ENCODE data around the gene GRIK1.

GRIK1 gene

GRCh38 chr21:29640080-29640508 lies 299.7 kb downstream of the GRIK1 start:
- no peaks in the 10 kb centered on the region for H3K9me3 ChIP-seq (ENCODE audit: control insufficient read depth, low read length)
- no peaks in the 10 kb centered on the region for H3K36me3 ChIP-seq (ENCODE audit: control insufficient read depth, insufficient read depth, low read length, severe bottlenecking)
- DNase-seq (ENCODE audit: low read depth): peak; percentile 12
- H3K9ac ChIP-seq (ENCODE audit: low read length): no peak overlapping the region
- no peaks in the 10 kb centered on the region for H3K4me1 ChIP-seq (ENCODE audit: control insufficient read depth, insufficient read depth, low read length)
- H3K27me3 ChIP-seq (replicated peaks; ENCODE audit: control insufficient read depth, insufficient read depth, low read length): no peaks in the 10 kb centered on the region
- H3K4me3 ChIP-seq (ENCODE audit: low read length): no peak overlapping the region

- H3K4me3 ChIP-seq (ENCODE audit: low read length): no peak overlapping the region
- no peaks in the 10 kb centered on the region for H3K9me3 ChIP-seq (ENCODE audit: control insufficient read depth, low read length)
- H3K36me3 ChIP-seq (ENCODE audit: control insufficient read depth, insufficient read depth, low read length, severe bottlenecking): no peaks in the 10 kb centered on the region
- no peaks in the 10 kb centered on the region for H3K4me1 ChIP-seq (ENCODE audit: control insufficient read depth, insufficient read depth, low read length)
- H3K27me3 ChIP-seq (replicated peaks; ENCODE audit: control insufficient read depth, insufficient read depth, low read length): no peaks in the 10 kb centered on the region
- DNase-seq (ENCODE audit: low read depth): no peak
- H3K9ac ChIP-seq (ENCODE audit: low read length): no peak overlapping the region
Measured at GRCh38 chr21:29639366-29640079, 300.3 kb downstream of the GRIK1 start.

GRCh38 chr21:29638761-29639327 lies 301.0 kb downstream of the GRIK1 start:
- Histone ChIP-seq H3K27me3 (replicated peaks; ENCODE audit: control insufficient read depth, insufficient read depth, low read length) (no peaks in the 10 kb centered on the region), H3K36me3 (ENCODE audit: control insufficient read depth, insufficient read depth, low read length, severe bottlenecking) (no peaks in the 10 kb centered on the region), H3K9ac (ENCODE audit: low read length) (no peak overlapping the region), H3K4me3 (ENCODE audit: low read length) (no peak overlapping the region), H3K9me3 (ENCODE audit: control insufficient read depth, low read length) (no peaks in the 10 kb centered on the region), H3K4me1 (ENCODE audit: control insufficient read depth, insufficient read depth, low read length) (no peaks in the 10 kb centered on the region)
- no peak for DNase-seq (ENCODE audit: low read depth)

GRCh38 chr21:29638138-29638537 lies 301.7 kb downstream of the GRIK1 start:
- H3K9me3 ChIP-seq (ENCODE audit: control insufficient read depth, low read length): no peaks in the 10 kb centered on the region
- no peak overlapping the region for H3K4me3 ChIP-seq (ENCODE audit: low read length)
- H3K36me3 ChIP-seq (ENCODE audit: control insufficient read depth, insufficient read depth, low read length, severe bottlenecking): no peaks in the 10 kb centered on the region
- no peak for DNase-seq (ENCODE audit: low read depth)
- H3K9ac ChIP-seq (ENCODE audit: low read length): no peak overlapping the region
- H3K27me3 ChIP-seq (replicated peaks; ENCODE audit: control insufficient read depth, insufficient read depth, low read length): no peaks in the 10 kb centered on the region
- H3K4me1 ChIP-seq (ENCODE audit: control insufficient read depth, insufficient read depth, low read length): no peaks in the 10 kb centered on the region

- no peaks in the 10 kb centered on the region for H3K4me1 ChIP-seq (ENCODE audit: control insufficient read depth, insufficient read depth, low read length)
- H3K9me3 ChIP-seq (ENCODE audit: control insufficient read depth, low read length): no peaks in the 10 kb centered on the region
- no peak for DNase-seq (ENCODE audit: low read depth)
- H3K9ac ChIP-seq (ENCODE audit: low read length): no peak overlapping the region
- H3K27me3 ChIP-seq (replicated peaks; ENCODE audit: control insufficient read depth, insufficient read depth, low read length): no peaks in the 10 kb centered on the region
- no peaks in the 10 kb centered on the region for H3K36me3 ChIP-seq (ENCODE audit: control insufficient read depth, insufficient read depth, low read length, severe bottlenecking)
- no peak overlapping the region for H3K4me3 ChIP-seq (ENCODE audit: low read length)
Measured at GRCh38 chr21:29637553-29637952, 302.2 kb downstream of the GRIK1 start.

GRCh38 chr21:29637134-29637533 lies 302.7 kb downstream of the GRIK1 start:
- Histone ChIP-seq H3K36me3 (ENCODE audit: control insufficient read depth, insufficient read depth, low read length, severe bottlenecking) (no peaks in the 10 kb centered on the region), H3K4me3 (ENCODE audit: low read length) (no peak overlapping the region), H3K4me1 (ENCODE audit: control insufficient read depth, insufficient read depth, low read length) (no peaks in the 10 kb centered on the region), H3K9ac (ENCODE audit: low read length) (no peak overlapping the region), H3K9me3 (ENCODE audit: control insufficient read depth, low read length) (no peaks in the 10 kb centered on the region), H3K27me3 (replicated peaks; ENCODE audit: control insufficient read depth, insufficient read depth, low read length) (no peaks in the 10 kb centered on the region)
- no peak for DNase-seq (ENCODE audit: low read depth)

- H3K9me3 ChIP-seq (ENCODE audit: control insufficient read depth, low read length): no peaks in the 10 kb centered on the region
- no peaks in the 10 kb centered on the region for H3K36me3 ChIP-seq (ENCODE audit: control insufficient read depth, insufficient read depth, low read length, severe bottlenecking)
- H3K4me1 ChIP-seq (ENCODE audit: control insufficient read depth, insufficient read depth, low read length): no peaks in the 10 kb centered on the region
- H3K4me3 ChIP-seq (ENCODE audit: low read length): no peak overlapping the region
- no peaks in the 10 kb centered on the region for H3K27me3 ChIP-seq (replicated peaks; ENCODE audit: control insufficient read depth, insufficient read depth, low read length)
- H3K9ac ChIP-seq (ENCODE audit: low read length): no peak overlapping the region
- no peak for DNase-seq (ENCODE audit: low read depth)
Measured at GRCh38 chr21:29634418-29634817, 305.4 kb downstream of the GRIK1 start.

GRCh38 chr21:29633756-29634155 lies 306.0 kb downstream of the GRIK1 start:
- Histone ChIP-seq H3K4me1 (ENCODE audit: control insufficient read depth, insufficient read depth, low read length) (no peaks in the 10 kb centered on the region), H3K9me3 (ENCODE audit: control insufficient read depth, low read length) (no peaks in the 10 kb centered on the region), H3K4me3 (ENCODE audit: low read length) (no peak overlapping the region), H3K27me3 (replicated peaks; ENCODE audit: control insufficient read depth, insufficient read depth, low read length) (no peaks in the 10 kb centered on the region), H3K36me3 (ENCODE audit: control insufficient read depth, insufficient read depth, low read length, severe bottlenecking) (no peaks in the 10 kb centered on the region), H3K9ac (ENCODE audit: low read length) (no peak overlapping the region)
- DNase-seq (ENCODE audit: low read depth): no peak

- Histone ChIP-seq H3K4me3 (ENCODE audit: low read length) (no peak overlapping the region), H3K4me1 (ENCODE audit: control insufficient read depth, insufficient read depth, low read length) (peaks cover 6% of the 10 kb centered on the region), H3K27me3 (replicated peaks; ENCODE audit: control insufficient read depth, insufficient read depth, low read length) (no peaks in the 10 kb centered on the region), H3K9ac (ENCODE audit: low read length) (no peak overlapping the region), H3K36me3 (ENCODE audit: control insufficient read depth, insufficient read depth, low read length, severe bottlenecking) (no peaks in the 10 kb centered on the region), H3K9me3 (ENCODE audit: control insufficient read depth, low read length) (no peaks in the 10 kb centered on the region)
- no peak for DNase-seq (ENCODE audit: low read depth)
Measured at GRCh38 chr21:29630441-29630840, 309.4 kb downstream of the GRIK1 start.

- Histone ChIP-seq H3K4me3 (ENCODE audit: low read length) (no peak overlapping the region), H3K27me3 (replicated peaks; ENCODE audit: control insufficient read depth, insufficient read depth, low read length) (no peaks in the 10 kb centered on the region), H3K9ac (ENCODE audit: low read length) (no peak overlapping the region), H3K9me3 (ENCODE audit: control insufficient read depth, low read length) (no peaks in the 10 kb centered on the region), H3K36me3 (ENCODE audit: control insufficient read depth, insufficient read depth, low read length, severe bottlenecking) (no peaks in the 10 kb centered on the region), H3K4me1 (ENCODE audit: control insufficient read depth, insufficient read depth, low read length) (peaks cover 10% of the 10 kb centered on the region)
- no peak for DNase-seq (ENCODE audit: low read depth)
Measured at GRCh38 chr21:29627905-29628304, 311.9 kb downstream of the GRIK1 start.

GRCh38 chr21:29626801-29627470 lies 312.9 kb downstream of the GRIK1 start:
- peaks cover 10% of the 10 kb centered on the region for H3K4me1 ChIP-seq (ENCODE audit: control insufficient read depth, insufficient read depth, low read length)
- H3K9me3 ChIP-seq (ENCODE audit: control insufficient read depth, low read length): no peaks in the 10 kb centered on the region
- DNase-seq (ENCODE audit: low read depth): peak; percentile 31
- no peak overlapping the region for H3K4me3 ChIP-seq (ENCODE audit: low read length)
- no peaks in the 10 kb centered on the region for H3K27me3 ChIP-seq (replicated peaks; ENCODE audit: control insufficient read depth, insufficient read depth, low read length)
- no peaks in the 10 kb centered on the region for H3K36me3 ChIP-seq (ENCODE audit: control insufficient read depth, insufficient read depth, low read length, severe bottlenecking)
- H3K9ac ChIP-seq (ENCODE audit: low read length): no peak overlapping the region

Data from adipocyte (in vitro differentiated cells).